22Rv1 (cell line): ENCODE data around the gene GGTLC2.
"Not testable (repeated sequence)": the region's sequence is repeated elsewhere in the genome, so short reads cannot be mapped to it uniquely, and the experiment has no call there.

Experiments
- H3K27ac ChIP-seq: fragments of 450-650 bp; 2 replicates; pipeline ENCODE4 v1.5.1; 2017
- CTCF ChIP-seq: fragments of 450-650 bp; IDR thresholded peaks from 2 replicates; pipeline ENCODE4 v1.5.1; 2017; ENCODE audit warnings: mild to moderate bottlenecking
- ZFX ChIP-seq: fragments of 450-650 bp; IDR thresholded peaks from 2 replicates; pipeline ENCODE4 v1.6.1; 2017; ENCODE audit warnings: antibody characterized with exemption, borderline replicate concordance

Gene GGTLC2

GRCh38 chr22:22605074-22605404, 39.4 kb upstream of the GGTLC2 start:
- no peak overlapping the region for H3K27ac ChIP-seq
- TF ChIP-seq ZFX (no peak), CTCF (no peak)

GRCh38 chr22:22608022-22608421, 36.4 kb upstream of the GGTLC2 start:
- not testable (repeated sequence) for H3K27ac ChIP-seq

- no peak overlapping the region for H3K27ac ChIP-seq
- TF ChIP-seq ZFX (no peak), CTCF (no peak)
Observed at GRCh38 chr22:22609291-22609690, 35.1 kb upstream of the GGTLC2 start.

GRCh38 chr22:22612516-22612915, 31.9 kb upstream of the GGTLC2 start:
- TF ChIP-seq ZFX = no peak
- TF ChIP-seq CTCF = no peak
- no peak overlapping the region for H3K27ac ChIP-seq

- no peak overlapping the region for H3K27ac ChIP-seq
- TF ChIP-seq CTCF (no peak), ZFX (no peak)
Observed at GRCh38 chr22:22614065-22614464, 30.3 kb upstream of the GGTLC2 start.

- H3K27ac ChIP-seq = no peak overlapping the region
- TF ChIP-seq CTCF (no peak), ZFX (no peak)
Observed at GRCh38 chr22:22616636-22617035, 27.8 kb upstream of the GGTLC2 start.

GRCh38 chr22:22618448-22618847, 26.0 kb upstream of the GGTLC2 start:
- TF ChIP-seq CTCF = no peak
- no peak for TF ChIP-seq ZFX
- no peak overlapping the region for H3K27ac ChIP-seq

- TF ChIP-seq ZFX (no peak), CTCF (no peak)
- H3K27ac ChIP-seq = no peak overlapping the region
Observed at GRCh38 chr22:22618923-22619322, 25.5 kb upstream of the GGTLC2 start.
